GM21528 (cell line): ENCODE results near the gene NCAPD2.
A peak's percentile ranks its signal among the peaks of the same experiment; 100 is the strongest.

Experiments used
- ATAC-seq: cut with Tn5 transposase; IDR thresholded peaks from one replicate; pipeline ENCODE4 v1.9.1; 2021; ENCODE audit warnings: mild to moderate bottlenecking, moderate library complexity; ENCODE audit not compliant: unreplicated experiment, low FRiP score

The NCAPD2 gene, protein sequence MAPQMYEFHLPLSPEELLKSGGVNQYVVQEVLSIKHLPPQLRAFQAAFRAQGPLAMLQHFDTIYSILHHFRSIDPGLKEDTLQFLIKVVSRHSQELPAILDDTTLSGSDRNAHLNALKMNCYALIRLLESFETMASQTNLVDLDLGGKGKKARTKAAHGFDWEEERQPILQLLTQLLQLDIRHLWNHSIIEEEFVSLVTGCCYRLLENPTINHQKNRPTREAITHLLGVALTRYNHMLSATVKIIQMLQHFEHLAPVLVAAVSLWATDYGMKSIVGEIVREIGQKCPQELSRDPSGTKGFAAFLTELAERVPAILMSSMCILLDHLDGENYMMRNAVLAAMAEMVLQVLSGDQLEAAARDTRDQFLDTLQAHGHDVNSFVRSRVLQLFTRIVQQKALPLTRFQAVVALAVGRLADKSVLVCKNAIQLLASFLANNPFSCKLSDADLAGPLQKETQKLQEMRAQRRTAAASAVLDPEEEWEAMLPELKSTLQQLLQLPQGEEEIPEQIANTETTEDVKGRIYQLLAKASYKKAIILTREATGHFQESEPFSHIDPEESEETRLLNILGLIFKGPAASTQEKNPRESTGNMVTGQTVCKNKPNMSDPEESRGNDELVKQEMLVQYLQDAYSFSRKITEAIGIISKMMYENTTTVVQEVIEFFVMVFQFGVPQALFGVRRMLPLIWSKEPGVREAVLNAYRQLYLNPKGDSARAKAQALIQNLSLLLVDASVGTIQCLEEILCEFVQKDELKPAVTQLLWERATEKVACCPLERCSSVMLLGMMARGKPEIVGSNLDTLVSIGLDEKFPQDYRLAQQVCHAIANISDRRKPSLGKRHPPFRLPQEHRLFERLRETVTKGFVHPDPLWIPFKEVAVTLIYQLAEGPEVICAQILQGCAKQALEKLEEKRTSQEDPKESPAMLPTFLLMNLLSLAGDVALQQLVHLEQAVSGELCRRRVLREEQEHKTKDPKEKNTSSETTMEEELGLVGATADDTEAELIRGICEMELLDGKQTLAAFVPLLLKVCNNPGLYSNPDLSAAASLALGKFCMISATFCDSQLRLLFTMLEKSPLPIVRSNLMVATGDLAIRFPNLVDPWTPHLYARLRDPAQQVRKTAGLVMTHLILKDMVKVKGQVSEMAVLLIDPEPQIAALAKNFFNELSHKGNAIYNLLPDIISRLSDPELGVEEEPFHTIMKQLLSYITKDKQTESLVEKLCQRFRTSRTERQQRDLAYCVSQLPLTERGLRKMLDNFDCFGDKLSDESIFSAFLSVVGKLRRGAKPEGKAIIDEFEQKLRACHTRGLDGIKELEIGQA (N-terminal part only)

DNA sequence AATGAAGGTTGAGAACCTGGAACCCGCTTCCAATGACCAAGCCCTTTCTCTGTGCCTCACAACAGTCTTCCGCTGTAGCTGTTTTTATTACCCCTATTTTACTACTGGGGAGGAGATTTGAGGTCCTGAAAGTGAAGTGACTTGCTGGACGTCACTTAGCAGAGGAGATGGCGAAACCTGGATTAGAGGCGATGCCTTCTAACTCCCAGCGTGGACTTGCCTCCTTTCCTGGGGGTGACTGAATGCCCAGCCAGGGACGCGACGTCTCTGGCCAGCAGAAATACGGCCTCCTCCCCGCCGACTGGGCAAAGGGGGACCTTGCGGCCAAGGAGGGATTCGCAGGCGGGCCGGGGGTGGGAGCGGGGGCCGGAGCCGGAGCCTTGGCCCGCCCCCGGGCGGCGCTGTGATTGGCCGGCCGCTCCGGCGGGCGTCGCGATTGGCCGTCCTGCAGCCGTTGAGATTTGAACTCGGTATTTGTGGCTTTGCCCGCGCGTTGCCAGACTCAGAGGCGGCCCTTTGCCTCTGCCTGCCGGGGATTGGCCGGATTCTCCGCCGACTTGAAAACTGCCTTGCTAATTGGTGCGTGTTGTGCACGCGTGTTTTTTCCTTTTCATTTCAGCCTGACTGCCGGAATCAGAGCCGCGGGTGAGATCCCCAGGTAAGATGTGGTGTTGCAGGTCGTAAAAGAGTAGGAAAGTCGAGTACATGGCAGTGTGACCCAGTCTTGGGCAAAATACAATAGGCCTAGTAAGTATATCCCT lies at the start of gene NCAPD2:
NCAPD2 (plus strand) TSS at position 606 of the 761 bp plus-strand sequence. CDS start 997 bp downstream, outside the sequence.
- peak; percentile 83 for ATAC-seq

GRCh38 chr12:6444704-6445688 lies 48.9 kb upstream of the NCAPD2 start, which contains the start of gene CD27:
TSS of gene CD27 (plus strand) at chr12:6444955. CDS start at chr12:6445096, 141 bp downstream.
- ATAC-seq = no peak

DNA sequence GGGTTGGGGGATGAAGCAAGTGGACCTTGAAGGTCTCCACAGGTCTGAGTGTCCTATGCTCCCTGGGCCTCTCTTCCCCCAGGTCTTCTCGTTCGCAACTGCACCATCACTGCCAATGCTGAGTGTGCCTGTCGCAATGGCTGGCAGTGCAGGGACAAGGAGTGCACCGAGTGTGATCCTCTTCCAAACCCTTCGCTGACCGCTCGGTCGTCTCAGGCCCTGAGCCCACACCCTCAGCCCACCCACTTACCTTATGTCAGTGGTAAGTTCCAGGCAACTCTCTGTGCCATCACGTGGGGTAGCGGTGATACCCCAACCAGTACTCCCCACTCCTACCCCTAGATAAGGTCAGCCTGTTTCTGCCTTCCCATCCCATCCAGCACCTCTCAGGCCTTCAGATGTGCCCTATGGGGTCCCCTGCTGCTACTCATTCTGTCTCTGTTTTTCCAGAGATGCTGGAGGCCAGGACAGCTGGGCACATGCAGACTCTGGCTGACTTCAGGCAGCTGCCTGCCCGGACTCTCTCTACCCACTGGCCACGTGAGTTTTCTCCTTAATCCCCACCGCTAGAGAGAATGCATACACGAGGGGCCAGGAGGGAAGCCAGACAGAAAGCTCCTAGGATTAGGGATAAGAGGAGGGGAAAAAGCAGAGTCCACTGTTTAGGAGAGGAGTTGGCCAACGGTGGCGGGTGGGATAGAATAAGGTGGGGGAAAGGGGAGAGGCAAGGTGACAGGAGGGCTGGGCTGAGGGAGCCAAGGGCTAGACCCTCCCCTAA lies 43.6 kb upstream of the NCAPD2 start:
- no peak for ATAC-seq

DNA sequence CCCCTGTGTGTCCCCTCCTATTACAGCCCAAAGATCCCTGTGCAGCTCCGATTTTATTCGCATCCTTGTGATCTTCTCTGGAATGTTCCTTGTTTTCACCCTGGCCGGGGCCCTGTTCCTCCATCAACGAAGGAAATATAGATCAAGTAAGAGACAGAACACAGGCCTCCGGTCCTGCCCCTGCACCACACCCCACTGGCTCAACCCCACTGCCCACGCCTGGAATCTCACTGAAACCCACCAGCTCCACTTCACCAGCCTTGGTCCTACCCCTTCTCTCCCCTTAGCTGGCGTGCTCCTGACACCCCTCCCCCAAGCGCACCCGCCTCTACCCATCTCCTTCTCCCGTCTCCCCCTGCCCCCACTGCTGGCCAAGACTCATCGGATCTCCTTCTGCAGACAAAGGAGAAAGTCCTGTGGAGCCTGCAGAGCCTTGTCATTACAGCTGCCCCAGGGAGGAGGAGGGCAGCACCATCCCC lies 43.0 kb upstream of the NCAPD2 start:
- no peak for ATAC-seq

- peak; percentile 72 for ATAC-seq
These were observed 42.3 kb upstream of the NCAPD2 start, which contains the start of gene TAPBPL for GRCh38 chr12:6451348-6452244. TSS of gene TAPBPL (plus strand) at chr12:6452042. CDS start at chr12:6452249, 207 bp downstream.

DNA sequence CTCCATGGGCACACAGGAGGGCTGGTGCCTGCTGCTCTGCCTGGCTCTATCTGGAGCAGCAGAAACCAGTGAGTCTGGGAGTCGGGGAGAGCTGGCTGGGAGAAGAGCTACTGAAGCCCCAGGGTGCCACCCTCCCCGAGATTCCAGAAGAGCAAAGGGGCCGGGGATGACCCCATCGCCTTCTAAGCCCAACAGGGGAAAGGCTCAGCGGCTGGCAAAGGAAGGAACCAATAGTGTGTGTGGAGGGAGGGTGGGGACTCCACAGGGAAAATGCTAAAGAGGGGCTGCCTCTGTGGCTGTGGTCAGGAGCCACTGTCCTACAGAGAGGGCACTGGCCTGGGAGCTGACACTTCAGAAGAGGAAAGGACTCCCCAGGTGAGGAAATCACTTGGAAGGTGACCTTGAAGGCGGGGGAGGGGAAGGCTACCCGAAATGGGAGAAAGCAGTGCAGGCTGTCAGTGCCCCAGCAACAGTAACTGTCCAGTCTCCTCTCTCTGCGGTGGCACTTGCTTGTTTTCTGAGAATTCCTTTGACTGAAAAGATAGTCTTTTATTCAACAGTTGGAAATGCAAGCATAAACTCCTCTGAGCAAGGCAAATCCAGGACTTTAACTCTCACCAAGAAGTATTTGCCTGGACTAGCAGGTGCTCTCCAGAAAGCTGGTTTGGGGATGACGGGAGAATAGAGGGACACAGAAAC lies 41.5 kb upstream of the NCAPD2 start:
- ATAC-seq = peak; percentile 7

- ATAC-seq = no peak
These were observed 40.8 kb upstream of the NCAPD2 start for GRCh38 chr12:6452944-6453630.

- no peak for ATAC-seq
These were observed 36.5 kb upstream of the NCAPD2 start for GRCh38 chr12:6457220-6457945.

GRCh38 chr12:6458281-6459003 lies 35.5 kb upstream of the NCAPD2 start:
- no peak for ATAC-seq

DNA sequence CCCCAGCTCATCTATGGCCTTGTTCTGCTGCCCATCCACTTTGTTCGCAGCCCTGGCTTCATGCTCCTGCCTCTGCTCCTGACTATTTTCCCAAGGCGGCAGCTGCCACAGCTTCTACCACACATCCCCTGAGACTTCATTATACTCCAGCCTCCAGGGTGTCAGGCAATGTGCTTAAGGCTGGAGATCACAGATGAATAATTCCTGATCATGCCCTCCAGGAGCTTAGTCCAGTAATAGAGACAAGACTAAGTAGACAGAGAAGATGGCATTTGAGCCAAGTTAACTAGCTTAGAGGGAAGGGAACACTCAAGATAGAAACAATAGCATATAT lies 34.9 kb upstream of the NCAPD2 start:
- no peak for ATAC-seq

GRCh38 chr12:6460751-6461371 lies 33.0 kb upstream of the NCAPD2 start:
- ATAC-seq = no peak

DNA sequence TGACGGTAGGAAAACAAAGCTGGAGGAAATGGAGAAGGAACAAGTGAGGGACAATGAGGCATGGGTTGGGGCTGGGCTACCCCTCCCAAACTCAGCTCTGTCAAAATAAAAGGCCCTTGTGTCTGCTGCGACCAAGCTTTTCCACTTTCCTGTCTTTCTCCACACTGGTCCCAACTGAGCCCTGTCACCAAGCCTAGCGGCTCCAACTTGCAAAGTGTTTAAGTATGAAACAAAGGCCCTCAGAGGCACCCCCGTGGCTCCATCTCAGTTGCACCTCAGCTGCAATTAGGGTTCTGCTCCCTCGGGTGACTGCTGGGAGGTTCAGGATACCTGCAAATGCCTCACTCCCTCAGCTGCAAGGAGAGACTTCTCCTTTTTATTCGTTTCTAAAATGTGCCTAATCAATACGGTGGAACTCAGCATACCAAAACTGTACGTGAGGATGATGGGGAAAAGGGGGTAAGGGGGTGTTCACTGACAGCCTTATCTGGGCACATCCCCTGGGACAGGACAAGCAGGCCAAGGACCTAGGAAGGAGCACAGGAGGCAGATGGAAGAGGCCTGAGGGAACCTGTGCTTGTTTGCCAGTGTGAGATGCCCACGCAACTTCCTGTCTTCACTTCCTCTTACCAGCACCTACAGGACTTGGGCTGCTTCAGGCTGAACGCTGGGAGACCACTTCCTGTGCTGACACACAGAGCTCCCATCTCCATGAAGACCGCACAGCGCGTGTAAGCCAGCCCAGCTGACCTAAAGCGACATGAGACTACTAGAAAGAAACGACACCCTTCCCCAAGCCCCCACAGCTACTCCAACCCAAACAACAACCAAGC lies 32.3 kb upstream of the NCAPD2 start:
- peak; percentile 67 for ATAC-seq
